Colon (tissue), 2 donors: ENCODE measurements around the gene SH2D4B.
"Not testable (repeated sequence)": the region's sequence is repeated elsewhere in the genome, so short reads cannot be mapped to it uniquely, and the experiment has no call there.

Source experiments
- FAIRE-seq: peaks from 2 replicates; lab custom pipeline; 2012; peaks lifted over from hg19 to GRCh38; lab: Jason Lieb, UNC
- donor health status: control.
- donor health status: control.

The SH2D4B gene

DNA sequence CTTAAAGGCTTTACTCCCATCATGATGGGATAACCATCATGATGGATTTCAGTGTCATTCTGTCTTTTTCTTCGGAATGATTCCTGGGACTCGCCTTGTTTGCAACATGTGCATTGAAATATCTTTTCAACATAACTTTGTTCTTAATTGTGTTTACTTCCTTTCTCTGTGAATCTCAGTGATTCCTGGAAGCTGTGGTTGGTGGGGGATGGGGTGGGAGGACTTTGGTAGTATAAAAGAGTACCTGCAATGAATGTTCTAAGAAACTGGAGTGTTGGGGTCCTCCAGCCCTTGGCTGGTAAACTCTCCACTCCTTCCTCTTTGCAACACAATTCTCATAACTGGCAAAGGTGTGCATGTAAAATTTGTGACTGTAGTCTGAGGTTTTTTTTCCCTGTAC, 11.5 kb upstream of the SH2D4B start:
- no peak for FAIRE-seq

GRCh38 chr10:80526742-80527141, 11.0 kb upstream of the SH2D4B start:
- no peak for FAIRE-seq

DNA sequence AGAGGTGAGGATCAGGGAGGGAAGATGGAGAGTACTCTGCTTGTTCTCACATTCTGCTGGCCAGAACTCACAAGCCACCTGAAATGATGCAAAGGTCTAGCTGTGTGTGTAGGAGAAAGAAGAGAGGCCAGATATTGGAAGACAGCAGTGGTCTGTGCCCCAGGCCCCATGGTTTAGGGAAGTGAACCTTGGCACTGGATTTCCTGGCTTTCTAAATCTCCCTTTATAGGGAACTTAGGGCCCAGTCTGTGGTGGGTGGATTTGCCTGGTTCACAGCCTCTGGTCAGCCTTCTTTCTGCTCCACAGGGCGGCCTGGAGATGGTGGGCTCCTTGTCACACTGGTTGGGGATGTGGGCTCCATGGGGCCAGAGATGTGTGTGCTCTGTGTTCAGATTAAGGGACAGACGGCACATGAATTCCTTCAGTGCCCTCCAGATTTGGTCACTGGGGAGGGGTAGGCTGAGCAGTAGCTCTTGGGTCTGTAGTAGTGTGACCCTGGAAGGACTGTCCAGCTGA, 9.5 kb upstream of the SH2D4B start:
- FAIRE-seq, result no peak

DNA sequence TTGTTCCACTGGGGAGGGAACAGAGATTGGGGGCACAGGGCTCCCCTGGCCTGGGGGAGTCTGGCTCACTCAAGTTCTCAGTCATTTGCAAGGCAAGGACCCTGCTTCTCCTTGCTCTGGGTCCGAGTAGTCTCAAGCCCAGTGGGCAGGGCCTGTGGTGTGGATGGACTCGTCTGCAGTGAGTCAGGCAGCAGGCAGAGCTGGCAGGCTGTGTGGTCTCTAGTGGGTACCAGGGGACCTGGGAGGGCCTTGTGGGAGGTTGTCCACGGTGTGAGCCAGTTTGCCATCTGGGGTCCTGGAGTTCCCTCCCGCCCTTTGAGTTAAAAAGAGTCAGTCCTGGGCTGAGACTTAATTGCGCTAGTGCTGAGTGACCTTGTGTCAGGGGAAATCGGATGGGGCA, 8.8 kb upstream of the SH2D4B start:
- FAIRE-seq, result no peak

DNA sequence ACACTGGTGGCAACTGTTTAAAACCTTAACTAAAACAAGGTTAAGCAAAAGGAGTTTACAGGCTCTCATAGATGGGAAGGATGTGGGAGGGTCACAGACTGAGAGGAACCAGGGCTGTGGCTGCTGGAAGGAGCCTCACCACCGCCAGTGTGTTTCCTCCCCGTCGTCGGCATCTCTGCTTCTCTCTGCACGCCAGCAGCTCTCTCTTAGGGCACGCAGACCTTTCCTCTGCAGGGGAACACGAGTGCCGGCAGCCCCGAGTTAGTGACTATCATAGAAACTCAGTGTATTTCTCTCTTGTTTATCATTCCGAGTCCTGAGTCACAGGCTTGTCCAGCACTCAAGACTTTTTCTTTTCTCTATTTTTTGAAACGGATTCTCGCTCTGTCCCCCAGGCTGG, 8.1 kb upstream of the SH2D4B start:
- no peak for FAIRE-seq

DNA sequence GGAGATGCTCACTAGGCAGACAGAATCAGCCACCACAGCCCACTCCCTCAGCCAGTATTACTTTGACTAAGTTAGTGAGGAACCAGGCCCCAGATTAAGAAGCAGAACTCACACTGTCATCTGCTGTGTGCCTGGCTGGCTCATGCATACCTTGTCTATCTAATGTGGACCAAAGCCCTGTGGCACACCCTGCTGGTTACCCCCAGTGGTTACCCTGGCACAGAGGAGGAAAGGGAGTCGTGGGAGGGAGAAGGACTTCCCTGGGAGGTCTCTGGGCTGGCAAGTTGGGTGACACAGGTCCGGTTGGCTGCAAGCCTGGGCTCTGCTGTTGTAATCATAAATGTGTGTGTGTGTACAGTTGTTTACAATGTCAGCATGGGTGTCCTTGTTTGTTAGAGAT, 7.5 kb upstream of the SH2D4B start:
- no peak for FAIRE-seq

DNA sequence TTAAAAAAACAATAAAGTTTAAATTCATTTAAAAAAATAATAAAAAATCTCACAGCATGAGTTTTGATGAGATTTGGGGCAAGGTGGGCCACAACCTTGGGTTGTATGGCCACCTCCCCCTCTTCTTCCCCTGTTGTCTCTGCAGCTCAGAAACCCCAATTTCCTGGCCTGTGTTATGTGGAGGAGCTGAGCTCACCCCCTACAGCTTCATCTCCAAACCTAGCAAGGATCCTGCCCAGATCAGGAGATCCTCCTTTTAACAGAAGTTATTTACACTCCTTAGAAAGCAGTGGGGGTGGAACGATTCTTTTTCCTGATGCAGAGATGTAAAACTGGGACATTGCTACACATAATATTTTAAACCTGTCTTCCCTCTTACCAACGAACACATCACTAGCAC, 6.9 kb upstream of the SH2D4B start:
- no peak for FAIRE-seq

DNA sequence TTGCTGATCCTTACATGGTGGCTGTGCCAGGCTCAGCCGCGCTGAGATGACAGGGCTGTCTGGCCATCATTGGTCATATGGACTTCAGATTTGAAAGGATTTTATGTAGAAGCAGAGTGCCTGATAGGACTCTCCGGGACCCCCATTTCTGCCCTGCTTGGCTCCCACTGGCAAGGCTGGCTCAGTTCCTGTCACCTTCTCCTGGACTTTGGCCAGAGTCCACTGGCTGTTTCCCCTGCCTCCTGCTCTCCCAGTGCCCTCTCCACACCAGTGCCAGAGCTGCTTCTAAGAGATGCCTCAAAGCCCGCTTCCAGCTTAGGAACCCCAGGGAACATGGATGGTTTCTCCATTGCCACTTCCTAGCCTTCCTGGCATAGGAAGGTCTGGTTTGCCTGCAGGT, 5.1 kb upstream of the SH2D4B start:
- FAIRE-seq, result no peak

DNA sequence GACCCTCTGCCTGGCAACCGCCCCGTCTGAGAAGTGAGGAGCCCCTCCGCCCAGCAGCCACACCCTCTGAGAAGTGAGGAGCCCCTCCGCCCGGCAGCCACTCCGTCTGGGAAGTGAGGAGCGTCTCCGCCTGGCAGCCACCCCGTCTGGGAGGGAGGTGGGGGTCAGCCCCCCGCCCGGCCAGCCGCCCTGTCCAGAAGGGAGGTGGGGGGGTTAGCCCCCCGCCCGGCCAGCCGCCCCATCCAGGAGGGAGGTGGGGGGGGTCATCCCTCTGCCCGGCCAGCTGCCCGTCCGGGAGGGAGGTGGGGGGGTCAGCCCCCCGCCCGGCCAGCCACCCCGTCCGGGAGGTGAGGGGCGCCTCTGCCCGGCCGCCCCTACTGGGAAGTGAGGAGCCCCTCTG, 3.6 kb upstream of the SH2D4B start:
- not testable (repeated sequence) for FAIRE-seq

GRCh38 chr10:80534646-80535045, 3.1 kb upstream of the SH2D4B start:
- FAIRE-seq, result not testable (repeated sequence)

DNA sequence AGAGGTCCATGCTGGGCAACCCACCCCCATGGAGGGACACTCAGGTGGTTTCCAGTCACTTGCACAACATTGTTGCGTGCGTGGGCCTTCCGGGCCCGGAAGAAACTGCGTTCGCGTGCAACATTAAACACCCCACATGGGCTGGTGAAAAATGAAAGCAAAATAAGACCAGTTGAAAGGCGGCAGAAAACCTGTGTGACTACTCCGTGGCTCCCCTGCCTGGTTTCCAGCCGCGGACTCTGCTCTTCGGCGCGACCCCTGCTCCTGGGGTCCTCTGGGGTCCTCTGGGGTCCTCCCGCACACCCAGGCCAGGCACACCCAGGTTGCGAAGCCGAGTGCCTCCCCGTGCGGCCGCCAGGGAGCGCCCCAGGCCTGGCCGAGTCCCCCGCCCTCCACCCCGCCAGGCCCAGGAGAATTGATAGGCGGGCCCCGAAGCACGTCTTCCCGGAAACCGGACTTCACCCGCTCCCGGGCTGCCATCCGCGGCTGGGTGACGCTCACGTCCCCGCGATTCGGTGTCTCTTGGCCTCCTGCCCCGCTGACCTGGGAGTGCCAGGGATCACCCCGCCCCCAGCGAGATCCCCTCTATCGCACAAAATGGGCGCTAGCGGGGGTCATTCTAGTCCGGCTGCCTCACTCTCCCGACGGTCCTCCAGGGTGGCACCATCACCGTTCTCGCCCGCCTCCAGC, 1.9 kb upstream of the SH2D4B start:
- FAIRE-seq, result no peak

DNA sequence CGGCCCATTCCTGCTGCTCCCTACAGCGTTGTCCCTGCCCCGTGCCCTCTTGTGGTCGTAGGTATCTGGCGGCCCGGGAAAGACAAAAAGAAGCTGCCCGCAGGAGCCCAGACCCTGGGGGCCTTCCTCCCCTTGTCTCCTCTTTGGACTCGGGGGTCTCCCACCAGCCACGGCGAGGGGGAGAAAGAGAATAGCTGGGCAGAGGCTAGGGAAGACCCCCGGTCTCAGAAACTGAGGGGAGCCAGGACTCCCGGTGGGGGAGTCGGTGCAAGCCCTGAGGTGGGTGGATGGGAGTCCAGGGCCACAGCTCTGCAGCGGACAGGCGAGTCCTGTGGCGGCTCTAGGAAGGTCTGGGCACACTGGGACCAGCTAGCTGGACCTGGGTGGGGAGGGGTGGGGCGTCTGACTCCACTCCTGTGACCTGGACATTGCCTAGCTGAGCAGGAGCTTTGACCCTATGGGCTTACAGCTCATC, 1.3 kb upstream of the SH2D4B start:
- FAIRE-seq, result no peak

DNA sequence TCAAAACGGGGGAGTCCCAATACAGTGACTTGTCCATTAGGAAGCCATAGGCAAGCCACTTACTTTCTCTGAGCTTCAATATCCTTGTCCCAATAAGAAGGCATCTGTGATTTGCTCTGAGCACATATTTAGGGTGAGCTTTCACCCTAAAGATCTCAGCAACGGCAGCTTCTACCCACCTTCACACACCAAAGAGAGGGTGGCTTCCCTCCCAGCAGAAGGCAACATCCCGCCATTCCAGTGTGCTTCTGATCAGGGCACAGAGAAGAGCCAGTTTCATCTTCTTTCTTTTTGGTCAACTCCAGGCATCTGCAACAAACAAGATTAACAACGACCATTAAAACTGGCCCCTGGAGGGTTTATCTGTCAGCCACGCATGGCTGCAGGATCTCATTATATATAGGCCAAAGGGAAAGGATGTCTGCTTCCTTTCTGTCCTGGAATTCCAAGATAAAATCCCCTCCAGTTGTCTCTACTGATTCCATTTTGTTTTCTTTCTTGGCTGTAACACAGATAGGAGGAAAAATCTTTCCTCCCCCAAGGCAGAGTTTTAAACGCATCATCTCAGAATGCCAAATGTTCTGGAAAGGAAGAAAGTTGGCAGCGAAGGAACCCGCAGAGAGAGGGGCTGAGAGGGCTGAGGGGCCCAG, 491 bp upstream of the SH2D4B start:
- FAIRE-seq, result no peak

GRCh38 chr10:80538481-80539185, 931 bp downstream of the SH2D4B start:
- FAIRE-seq, result no peak

DNA sequence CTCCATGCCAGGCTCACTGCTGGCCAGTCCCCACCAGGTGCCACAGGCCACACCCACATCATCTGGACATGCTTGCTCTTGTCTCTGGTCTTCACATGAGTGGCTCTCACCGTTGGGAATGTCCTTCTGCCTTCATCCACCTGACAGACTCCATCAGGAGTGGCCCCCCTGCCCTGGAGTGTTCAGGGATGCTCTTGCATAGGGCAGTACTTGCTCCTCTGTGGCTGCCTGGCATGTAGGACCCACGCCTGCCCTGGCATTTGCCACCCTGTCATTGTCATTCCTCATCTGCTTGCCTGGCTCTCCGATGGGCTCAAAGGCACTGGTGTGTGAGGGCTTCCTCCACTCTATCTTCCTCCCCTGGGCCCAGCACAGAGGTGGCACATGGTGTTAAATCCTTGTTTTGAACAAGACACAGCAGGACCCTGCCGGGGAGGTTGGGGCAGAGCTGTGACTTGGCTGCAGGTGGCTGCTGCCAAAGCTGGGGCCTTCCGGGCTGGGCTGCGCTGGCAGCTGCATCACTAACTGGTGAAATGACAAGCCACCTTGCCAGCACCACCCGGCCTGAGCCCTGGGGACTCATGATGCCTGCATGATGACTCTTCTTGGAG, 1.8 kb downstream of the SH2D4B start:
- FAIRE-seq, result no peak

DNA sequence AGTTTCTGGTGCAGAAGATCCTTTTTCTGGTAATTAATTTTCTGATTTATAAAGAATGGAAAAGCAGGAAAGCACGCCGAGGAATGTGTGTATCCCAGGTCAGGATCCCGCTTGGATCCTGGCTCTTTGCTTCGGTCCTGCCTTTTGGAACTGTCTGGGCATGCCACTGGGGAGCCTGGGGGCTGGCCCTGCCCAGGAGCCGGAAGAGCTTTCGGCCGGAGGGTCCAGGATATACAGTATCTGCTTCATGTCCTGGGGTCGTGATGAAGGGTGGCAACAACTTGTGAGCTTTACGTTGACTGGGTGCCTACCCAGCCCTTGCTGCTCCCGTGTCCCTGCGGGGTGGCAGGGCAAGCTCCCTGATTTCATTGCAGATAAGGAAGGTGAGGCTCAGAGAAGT, 2.4 kb downstream of the SH2D4B start:
- FAIRE-seq, result no peak

DNA sequence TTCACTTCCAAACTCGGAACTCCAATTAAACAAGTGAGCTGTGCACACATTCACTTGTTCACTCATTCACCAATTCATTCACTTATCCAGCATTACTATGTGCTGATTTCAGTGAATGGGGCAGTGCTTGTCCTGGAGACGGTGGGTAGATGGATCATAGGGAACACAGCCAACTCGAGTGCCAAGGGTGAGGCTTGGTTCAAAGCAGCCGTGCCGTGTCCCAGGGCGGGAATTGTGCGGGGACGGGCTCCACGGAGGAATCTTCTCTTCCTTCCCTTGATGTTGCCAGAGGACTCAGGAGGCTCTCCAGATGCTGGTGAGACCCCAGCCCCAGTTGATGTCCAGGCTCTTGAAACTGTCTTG, 2.9 kb downstream of the SH2D4B start:
- no peak for FAIRE-seq

- no peak for FAIRE-seq
These were observed 3.5 kb downstream of the SH2D4B start for GRCh38 chr10:80540981-80541750.

DNA sequence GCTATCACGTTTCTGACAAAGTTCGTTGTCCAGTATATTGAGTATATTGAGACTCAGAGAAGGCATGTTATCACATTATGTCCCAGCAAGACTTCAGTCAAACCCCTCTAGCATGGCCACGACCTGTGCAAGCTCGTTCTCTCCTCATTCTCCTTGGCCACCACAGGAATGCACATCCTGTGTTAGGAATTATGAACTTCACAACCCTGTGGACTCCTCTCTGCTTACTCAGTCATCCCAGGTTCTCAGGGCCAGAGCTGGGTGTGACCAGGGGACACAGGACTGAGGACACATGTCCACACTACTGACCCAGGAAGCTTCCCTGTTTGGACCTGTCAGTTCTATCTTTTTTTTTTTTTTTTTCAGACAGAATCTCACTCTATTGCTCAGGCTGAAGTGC, 4.4 kb downstream of the SH2D4B start:
- no peak for FAIRE-seq

DNA sequence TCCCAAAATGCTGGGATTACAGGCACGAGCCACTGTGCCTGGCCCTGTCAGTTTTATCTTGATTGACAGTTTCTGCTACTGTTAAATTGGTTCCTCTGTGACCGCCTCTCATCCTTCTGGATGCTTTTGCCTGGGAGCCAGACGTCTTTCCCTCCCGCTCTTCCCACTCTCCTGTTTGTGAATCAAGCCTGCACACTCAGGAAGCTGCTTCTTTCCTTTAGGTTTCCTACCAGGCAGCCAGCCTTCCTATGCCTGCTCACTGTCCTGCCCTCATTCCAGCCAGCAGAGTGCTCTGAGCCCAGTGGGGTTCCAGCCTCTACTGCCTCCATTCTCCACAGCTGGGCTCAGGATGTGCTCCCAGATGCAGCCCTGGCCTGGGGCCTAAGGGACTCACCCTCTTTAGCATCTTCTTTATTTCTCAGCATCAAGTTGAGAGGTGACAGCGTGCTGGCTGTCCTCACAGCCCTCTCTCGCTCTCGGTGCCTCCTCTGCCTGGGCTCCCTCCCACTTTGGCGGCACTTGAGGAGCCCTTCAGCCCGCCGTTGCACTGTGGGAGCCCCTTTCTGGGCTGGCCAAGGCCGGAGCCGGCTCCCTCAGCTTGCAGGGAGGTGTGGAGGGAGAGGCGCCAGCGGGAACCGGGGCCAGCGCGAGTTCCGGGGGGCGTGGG, 5.1 kb downstream of the SH2D4B start:
- no peak for FAIRE-seq

DNA sequence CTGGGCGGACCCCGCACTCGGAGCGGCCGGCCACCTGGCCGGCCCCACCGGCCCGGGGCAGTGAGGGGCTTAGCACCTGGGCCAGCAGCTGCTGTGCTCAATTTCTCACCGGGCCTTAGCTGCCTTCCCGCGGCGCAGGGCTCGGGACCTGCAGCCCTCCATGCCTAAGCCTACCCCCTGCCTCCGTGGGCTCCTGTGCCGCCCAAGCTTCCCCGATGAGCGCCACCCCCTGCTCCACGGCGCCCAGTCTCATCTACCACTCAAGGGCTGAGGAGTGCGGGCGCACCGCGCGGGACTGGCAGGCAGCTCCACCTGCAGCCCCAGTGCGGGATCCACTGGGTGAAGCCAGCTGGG, 5.6 kb downstream of the SH2D4B start:
- not testable (repeated sequence) for FAIRE-seq
